Heart left ventricle (tissue), 16 donors: ENCODE data around the gene MIF. TPM values are rescaled to one million over a fixed set of nuclear protein-coding genes. Genes with fewer than 3 reads are reported as not detected.

Experiments used
- ATAC-seq, 4 donors: fragments of 200-7000 bp; cut with Tn5 transposase; one replicate each; pipeline ENCODE4 v1.9.1; 2020 to 2022; ENCODE audit warnings: moderate library complexity in 4 of 4, mild to moderate bottlenecking in 3 of 4, moderate number of reproducible peaks in 1 of 4
- DNase-seq, 5 donors: peaks; one replicate each; pipeline ENCODE4 v3.0.0-alpha.2; 2020
- H3K27ac ChIP-seq, 12 donors: fragments of 200-600 bp; sonication (generic) in 4 of 12; one replicate each; pipeline versions ENCODE4 v1.5.0 to v1.8.0; 2016 to 2022; ENCODE audit warnings: mild to moderate bottlenecking in 2 of 12
- H3K27me3 ChIP-seq, 9 donors: fragments of 200-600 bp; sonication (generic) in 2 of 9; one replicate each; pipeline versions ENCODE4 v1.5.1 to v1.8.0; 2016 to 2022; ENCODE audit warnings: mild to moderate bottlenecking in 3 of 9
- H3K36me3 ChIP-seq, 9 donors: fragments of 200-600 bp; sonication (generic) in 2 of 9; one replicate each; pipeline versions ENCODE4 v1.5.0 to v1.8.0; 2018 to 2022; ENCODE audit warnings: mild to moderate bottlenecking in 2 of 9
- H3K4me1 ChIP-seq, 12 donors: fragments of 200-600 bp; sonication (generic) in 4 of 12; one replicate each; pipeline versions ENCODE4 v1.5.0 to v1.8.0; 2016 to 2022; ENCODE audit warnings: mild to moderate bottlenecking in 3 of 12
- H3K4me3 ChIP-seq, 12 donors: fragments of 200-600 bp; sonication (generic) in 4 of 12; one replicate each; pipeline versions ENCODE4 v1.5.0 to v1.8.0; 2017 to 2022; ENCODE audit warnings: mild to moderate bottlenecking in 9 of 12, moderate library complexity in 4 of 12
- H3K9me3 ChIP-seq, 12 donors: fragments of 200-600 bp; sonication (generic) in 4 of 12; one replicate each; pipeline versions ENCODE4 v1.5.0 to v1.8.0; 2016 to 2022; ENCODE audit warnings: mild to moderate bottlenecking in 1 of 12
- POLR2A ChIP-seq, 2 donors: fragments of 450-650 bp; IDR thresholded peaks; one replicate each; pipeline ENCODE4 v1.6.1; 2017; ENCODE audit warnings: antibody characterized with exemption in 2 of 2, mild to moderate bottlenecking in 2 of 2, moderate library complexity in 2 of 2
- WGBS, 4 donors: extraction: QIAGEN DNeasy Blood & Tissue Kit in 2 of 4; methylation state at CpG; one replicate each; pipeline versions ENCODE4 v1.1.5 to v1.1.7; 2013 to 2018; 5-methylcytosine and 5-hydroxymethylcytosine counted together
- intact Hi-C, 10 donors: fragments of 100-400 bp; cut with DNase I; formaldehyde crosslinking; loops; one replicate each; pipeline versions ENCODE4 v1.11.1 to v1.14.2; 2022
- long read RNA-seq, 3 donors: library from polyadenylated mRNA; unstranded; transcript quantifications; one replicate each; pipeline ENCODE4 v2.0.0, GENCODE V29; 2020 to 2021
- polyA plus RNA-seq, 2 donors: library from polyadenylated mRNA; stranded (reverse); fragments of 200-250 nt; gene quantifications; one replicate each; pipeline ENCODE4 v1.2.3, GENCODE V29; 2013
- total RNA-seq, 9 donors: library from RNA; depleted of rRNA in 2 of 9; stranded (reverse); fragments of >200 nt in 2 of 9; fragmentation: NEBNext Ultra II Directional in 3 of 9; extraction: Animal tissue kit (Norgen Biotek cat#: 25700) in 3 of 9; gene quantifications; one replicate each; pipeline versions ENCODE4 v1.1.0 to v1.2.4, GENCODE V29; 2016 to 2023
- TF ChIP-seq, protein P1 (sequence below), 12 donors: fragments of 200-600 bp; sonication (generic) in 4 of 12; IDR thresholded peaks; one replicate each; pipeline versions ENCODE4 v1.5.0 to v1.8.0; 2018 to 2022; ENCODE audit warnings: antibody characterized with exemption in 12 of 12, mild to moderate bottlenecking in 5 of 12
- donor health status: ischemic (EF 13 %, LVEDD 7.1; RV severe dilation, severe dysfunction).
- donor health status: healthy with polysubstance abuse.
- donor health status: DM: no; HTN: yes; CAD: no.
- donor health status: DM: no; HTN: no; CAD: no.
- donor health status: ischemic (EF 25% LVEDD 6.9; RV normal size, moderate dysfunction).
- donor health status: ischemic (EF 25% LVEDD 5.7; RV mildly dilated, moderate dysfunction).
- donor health status: healthy.
- donor health status: DM: yes; HTN: yes; CAD: no.
- donor health status: ischemic (EF 35%, LVEDD 5.7; RV mildly dilated, moderate dysfunction).
- donor health status: nonischemic (EF 11% LVEDD 7.7; RV severe dilation, severe dysfunction).
- donor health status: DM: yes; HTN: yes; CAD: no.
- donor health status: PGD.
- donor health status: ischemic (EF 29% LVEDD 5.4; RV normal size, mild dysfunction).
- donor health status: nonischemic (EF 23%, LVEDD 6.1; RV moderate dilation, normal function).

The MIF gene
- total RNA-seq, result 100 to 1,000 TPM; 192 to 383 (median 229) TPM
- polyA plus RNA-seq, result 100 to 1,000 TPM; 339 to 503 TPM
- long read RNA-seq, donor 1, transcript MIF-201 (3 exons, 939 nt), result major isoform, 150 of 151 reads
- long read RNA-seq, donor 1, partial matches to known transcripts, result 0 of 151 reads
- long read RNA-seq, donor 1, other reads (novel, unspliced or antisense), result 0 of 151 reads
- long read RNA-seq, donor 2, transcript MIF-201 (3 exons, 939 nt), result major isoform, 54 of 55 reads
- long read RNA-seq, donor 2, partial matches to known transcripts, result 0 of 55 reads
- long read RNA-seq, donor 2, other reads (novel, unspliced or antisense), result 0 of 55 reads
- long read RNA-seq, donor 3, transcript MIF-201 (3 exons, 939 nt), result major isoform, 71 of 75 reads
- long read RNA-seq, donor 3, partial matches to known transcripts, result 0 of 75 reads
- long read RNA-seq, donor 3, other reads (novel, unspliced or antisense), result 2 of 75 reads

DNA sequence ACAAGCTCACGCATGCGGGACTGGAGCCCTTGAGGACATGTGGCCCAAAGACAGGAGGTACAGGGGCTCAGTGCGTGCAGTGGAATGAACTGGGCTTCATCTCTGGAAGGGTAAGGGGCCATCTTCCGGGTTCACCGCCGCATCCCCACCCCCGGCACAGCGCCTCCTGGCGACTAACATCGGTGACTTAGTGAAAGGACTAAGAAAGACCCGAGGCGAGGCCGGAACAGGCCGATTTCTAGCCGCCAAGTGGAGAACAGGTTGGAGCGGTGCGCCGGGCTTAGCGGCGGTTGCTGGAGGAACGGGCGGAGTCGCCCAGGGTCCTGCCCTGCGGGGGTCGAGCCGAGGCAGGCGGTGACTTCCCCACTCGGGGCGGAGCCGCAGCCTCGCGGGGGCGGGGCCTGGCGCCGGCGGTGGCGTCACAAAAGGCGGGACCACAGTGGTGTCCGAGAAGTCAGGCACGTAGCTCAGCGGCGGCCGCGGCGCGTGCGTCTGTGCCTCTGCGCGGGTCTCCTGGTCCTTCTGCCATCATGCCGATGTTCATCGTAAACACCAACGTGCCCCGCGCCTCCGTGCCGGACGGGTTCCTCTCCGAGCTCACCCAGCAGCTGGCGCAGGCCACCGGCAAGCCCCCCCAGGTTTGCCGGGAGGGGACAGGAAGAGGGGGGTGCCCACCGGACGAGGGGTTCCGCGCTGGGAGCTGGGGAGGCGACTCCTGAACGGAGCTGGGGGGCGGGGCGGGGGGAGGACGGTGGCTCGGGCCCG is at the start of gene MIF:
Gene MIF (plus strand): TSS at position 439 of the 765 bp plus-strand sequence. CDS start 92 bp downstream, at position 531.
- no peaks in the 10 kb centered on the region for H3K9me3 ChIP-seq

DNA sequence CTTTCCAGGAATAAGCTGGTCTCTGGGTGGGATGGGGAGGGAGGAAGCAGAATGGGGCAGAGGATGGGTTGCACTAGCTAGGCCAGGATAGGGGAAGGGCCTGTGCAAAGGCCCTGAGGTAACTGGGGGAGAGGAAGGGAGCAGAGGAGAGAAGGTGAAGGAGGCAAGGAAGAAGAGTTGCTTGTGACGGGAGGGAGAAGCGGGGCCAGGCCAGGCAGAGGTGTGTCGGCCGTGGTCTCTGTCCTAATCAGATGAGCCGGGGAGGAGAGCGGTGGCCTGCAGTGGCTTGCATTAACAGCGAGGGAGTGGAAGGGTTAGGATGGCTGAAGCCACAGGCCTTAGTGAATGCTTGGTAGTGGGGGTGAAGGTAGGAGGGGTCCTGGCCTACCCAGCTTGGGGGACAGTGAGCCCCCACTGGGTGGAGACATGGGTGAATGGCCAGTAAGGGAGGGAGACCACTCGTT is 49.4 kb upstream of the MIF start:
- TF ChIP-seq POLR2A (IDR thresholded peaks at IDR 0.05), result no peak
- TF ChIP-seq, protein P1, sequence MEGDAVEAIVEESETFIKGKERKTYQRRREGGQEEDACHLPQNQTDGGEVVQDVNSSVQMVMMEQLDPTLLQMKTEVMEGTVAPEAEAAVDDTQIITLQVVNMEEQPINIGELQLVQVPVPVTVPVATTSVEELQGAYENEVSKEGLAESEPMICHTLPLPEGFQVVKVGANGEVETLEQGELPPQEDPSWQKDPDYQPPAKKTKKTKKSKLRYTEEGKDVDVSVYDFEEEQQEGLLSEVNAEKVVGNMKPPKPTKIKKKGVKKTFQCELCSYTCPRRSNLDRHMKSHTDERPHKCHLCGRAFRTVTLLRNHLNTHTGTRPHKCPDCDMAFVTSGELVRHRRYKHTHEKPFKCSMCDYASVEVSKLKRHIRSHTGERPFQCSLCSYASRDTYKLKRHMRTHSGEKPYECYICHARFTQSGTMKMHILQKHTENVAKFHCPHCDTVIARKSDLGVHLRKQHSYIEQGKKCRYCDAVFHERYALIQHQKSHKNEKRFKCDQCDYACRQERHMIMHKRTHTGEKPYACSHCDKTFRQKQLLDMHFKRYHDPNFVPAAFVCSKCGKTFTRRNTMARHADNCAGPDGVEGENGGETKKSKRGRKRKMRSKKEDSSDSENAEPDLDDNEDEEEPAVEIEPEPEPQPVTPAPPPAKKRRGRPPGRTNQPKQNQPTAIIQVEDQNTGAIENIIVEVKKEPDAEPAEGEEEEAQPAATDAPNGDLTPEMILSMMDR (IDR thresholded peaks at IDR 0.05), result no peak
- peak overlapping the region in 10 of 12 donors; percentile 12 to 80 (median 55) for H3K27ac ChIP-seq
- H3K27me3 ChIP-seq, result no peaks in the 10 kb centered on the region
- DNase-seq, result peak in 1 of 5 donors; percentile 51
- peaks cover 3 to 54% (median 37%) of the 10 kb centered on the region in 12 donors for H3K4me1 ChIP-seq
- H3K4me3 ChIP-seq, result no peak overlapping the region
- intact Hi-C loops, result loop anchor here (5.0 to 10.0 kb wide), 8 partner anchors 57 to 302 kb away; partner anchors contain the start of genes CHCHD10 (in 5 of the 10), SMARCB1 (in 3 of the 10) and MMP11 (in 1 of the 10)
- WGBS, 4 donors, result 77 to 84% (median 81%) methylated on average over 8 of the region's 8 CpGs
- no peak for ATAC-seq
- no peaks in the 10 kb centered on the region for H3K36me3 ChIP-seq
- H3K9me3 ChIP-seq, result no peaks in the 10 kb centered on the region

More for the DNA sequence above, at the start of gene MIF:
- 1 to 3% (median 1%) methylated on average over 19 to 72 of the region's 72 CpGs for WGBS, 4 donors
- Histone ChIP-seq H3K36me3 (peaks cover 0 to 20% (median 14%) of the 10 kb centered on the region in 9 donors), H3K27ac (peak within 1 kb of the TSS; percentile 79 to 98 (median 90)), H3K4me1 (peaks cover 0 to 38% (median 23%) of the 10 kb centered on the region in 12 donors), H3K27me3 (no peaks in the 10 kb centered on the region), H3K4me3 (peak within 1 kb of the TSS; percentile 28 to 87 (median 68))
- ATAC-seq (peak; percentile 82 to 97 (median 94)), DNase-seq (peak; percentile 94 to 99 (median 96))
- TF ChIP-seq, protein P1 (IDR thresholded peaks at IDR 0.05), result peak; percentile 51 to 87 (median 70)
- TF ChIP-seq POLR2A (IDR thresholded peaks at IDR 0.05), result peak; percentile 49 to 93
- intact Hi-C loops, result no loop called here

DNA sequence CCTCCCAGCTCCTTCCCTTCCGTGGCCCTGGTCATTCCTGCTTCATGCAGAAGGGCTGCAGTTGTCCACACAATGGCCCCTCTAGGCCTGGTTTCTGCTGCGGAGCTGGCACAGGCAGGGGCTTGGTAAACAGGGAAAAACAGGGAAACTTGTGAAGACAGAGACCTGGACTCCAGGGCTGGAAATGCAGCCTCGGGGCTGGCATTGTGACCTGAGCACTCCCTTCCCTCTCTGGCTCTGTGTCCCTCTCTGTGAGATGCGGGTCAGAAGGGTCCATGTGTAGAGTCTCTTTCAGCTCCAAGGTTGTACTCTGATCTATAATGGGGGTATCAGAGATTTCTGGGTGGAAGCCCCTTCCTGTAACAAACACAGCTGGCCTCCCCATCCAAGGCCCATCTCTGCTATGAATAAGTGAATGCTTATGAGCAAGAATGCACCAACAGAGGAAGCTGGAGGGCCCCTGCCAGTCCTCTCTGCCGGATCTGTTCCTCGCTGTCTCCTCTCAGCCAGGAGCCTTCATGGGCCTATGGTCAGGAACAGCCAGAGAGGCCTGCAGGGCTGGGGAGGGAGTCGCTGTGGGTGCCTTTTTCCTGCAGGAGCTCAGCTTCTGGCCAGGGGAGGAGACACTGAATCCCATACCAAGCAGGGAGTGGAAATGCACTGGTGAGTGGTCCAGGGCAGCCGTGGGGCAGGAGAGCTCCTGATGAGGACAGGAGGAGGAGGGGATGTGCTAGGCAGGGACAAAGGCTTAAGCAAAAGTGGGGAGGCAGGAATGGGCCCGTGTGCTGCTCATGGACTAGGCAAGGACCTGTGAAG is 48.7 kb upstream of the MIF start:
- no peaks in the 10 kb centered on the region for H3K9me3 ChIP-seq
- peaks cover 3 to 54% (median 37%) of the 10 kb centered on the region in 12 donors for H3K4me1 ChIP-seq
- TF ChIP-seq POLR2A (IDR thresholded peaks at IDR 0.05), result no peak
- TF ChIP-seq, protein P1 (IDR thresholded peaks at IDR 0.05), result no peak
- no peaks in the 10 kb centered on the region for H3K36me3 ChIP-seq
- DNase-seq (peak in 2 of 5 donors; percentile 18 to 32), ATAC-seq (no peak)
- no peaks in the 10 kb centered on the region for H3K27me3 ChIP-seq
- H3K27ac ChIP-seq, result peak overlapping the region in 11 of 12 donors; percentile 60 to 80 (median 70)
- WGBS, 4 donors, result 63 to 70% (median 67%) methylated on average over 8 to 9 of the region's 9 CpGs
- intact Hi-C loops, result loop anchor here (1.0 to 10.0 kb wide), 10 partner anchors 58 to 303 kb away; partner anchors contain the start of genes CHCHD10 (in 5 of the 10), SMARCB1 (in 3 of the 10) and MMP11 (in 1 of the 10)
- H3K4me3 ChIP-seq, result no peak overlapping the region
